Prostate gland (tissue), 2 donors: ENCODE results near the gene PROM1. TPM values are rescaled to one million over a fixed set of nuclear protein-coding genes. Genes with fewer than 3 reads are reported as not detected.

ENCODE experiments used
- DNase-seq: peaks from one replicate; pipeline ENCODE4 v3.0.0-alpha.2; 2019; ENCODE audit warnings: low spot score
- H3K27ac ChIP-seq, 2 donors: fragments of 200-600 bp; sonication (generic); 2 replicates each; pipeline ENCODE4 v1.5.1; 2017 to 2019
- H3K27me3 ChIP-seq: fragments of 200-600 bp; sonication (generic); replicated peaks from 2 replicates; pipeline ENCODE4 v1.5.1; 2019; ENCODE audit not compliant: insufficient read depth
- H3K36me3 ChIP-seq, 2 donors: fragments of 200-600 bp; sonication (generic); 1 replicate in 1 of 2; 2 replicates in 1 of 2; pipeline versions ENCODE4 v1.5.1 to v1.8.1; 2017 to 2019
- H3K4me1 ChIP-seq: fragments of 200-600 bp; sonication (generic); replicated peaks from 2 replicates; pipeline ENCODE4 v1.5.1; 2019
- H3K4me3 ChIP-seq, 2 donors: fragments of 200-600 bp; sonication (generic); 2 replicates each; pipeline ENCODE4 v1.5.1; 2017 to 2019
- H3K9me3 ChIP-seq: fragments of 200-600 bp; sonication (generic); 2 replicates; pipeline ENCODE4 v1.5.1; 2017
- CTCF ChIP-seq, 4 experiments: fragments of 200-600 bp in 2 of 4; fragments of 450-650 bp in 2 of 4; sonication (generic) in 2 of 4; IDR thresholded peaks; 1 replicate in 3 of 4; 2 replicates in 1 of 4; pipeline ENCODE4 v1.5.1; 2016 to 2019; ENCODE audit warnings: antibody characterized with exemption in 4 of 4, mild to moderate bottlenecking in 2 of 4, moderate library complexity in 2 of 4
- POLR2A ChIP-seq: fragments of 450-650 bp; IDR thresholded peaks from one replicate; pipeline ENCODE4 v1.6.1; 2016; ENCODE audit warnings: antibody characterized with exemption, mild to moderate bottlenecking
- POLR2AphosphoS5 ChIP-seq: sonication (generic); formaldehyde crosslinking; IDR thresholded peaks from one replicate; pipeline ENCODE4 v1.6.1; 2017; ENCODE audit warnings: antibody characterized with exemption
- WGBS: methylation state at CpG from one replicate; pipeline ENCODE4 v1.1.5; 2018; 5-methylcytosine and 5-hydroxymethylcytosine counted together
- intact Hi-C: fragments of 100-400 bp; cut with DNase I; formaldehyde crosslinking; loops from one replicate; pipeline ENCODE4 v1.14.2; 2022
- total RNA-seq, 2 donors: library from RNA; depleted of rRNA; stranded (reverse); fragments of >200 nt; gene quantifications; one replicate each; pipeline ENCODE4 v1.1.0, GENCODE V29; 2016

The PROM1 gene
- total RNA-seq, 2 donors from 2014 or later, result 5.7 to 9.7 TPM

DNA sequence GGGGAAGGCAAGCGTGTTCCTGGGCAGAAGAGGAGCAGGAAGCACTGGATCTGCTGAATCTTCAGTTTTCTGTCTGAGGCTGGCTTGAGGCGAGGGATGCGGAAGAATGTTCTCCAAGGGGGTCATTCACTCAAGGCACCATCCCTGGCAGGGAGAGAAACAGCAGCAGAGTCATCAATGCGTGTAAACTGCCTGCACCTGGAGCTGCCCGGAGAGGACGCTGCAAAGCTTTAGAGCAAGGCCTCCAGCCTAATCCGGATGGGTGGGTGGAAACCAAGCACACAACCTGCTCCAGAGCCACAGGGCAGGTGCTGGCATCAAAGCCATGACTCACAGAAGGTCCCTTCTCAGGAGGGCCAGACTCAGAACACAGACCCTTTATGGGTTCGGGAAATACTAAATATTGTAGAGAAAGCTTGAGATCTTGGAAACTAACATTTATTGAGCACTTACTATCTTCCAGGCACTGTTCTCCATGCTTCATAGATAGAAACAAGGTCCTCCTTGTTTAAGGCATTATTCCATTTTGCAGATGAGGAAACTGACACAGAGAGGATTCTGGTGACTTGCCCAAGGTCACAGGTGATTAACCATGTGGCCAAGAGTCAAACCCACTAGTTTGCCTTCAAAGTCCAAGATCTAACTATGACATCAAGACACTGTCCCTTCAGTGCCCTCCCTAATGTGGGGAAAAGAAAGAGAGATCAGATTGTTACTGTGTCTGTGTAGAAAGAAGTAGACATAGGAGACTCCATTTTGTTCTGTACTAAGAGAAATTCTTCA is 7.7 kb downstream of the PROM1 start:
- Histone ChIP-seq H3K36me3 (no peaks in the 10 kb centered on the region), H3K27me3 (no peaks in the 10 kb centered on the region), H3K9me3 (no peaks in the 10 kb centered on the region), H3K4me1 (no peaks in the 10 kb centered on the region), H3K27ac (no peak overlapping the region), H3K4me3 (no peak overlapping the region)
- no peak for DNase-seq
- intact Hi-C loops, result no loop called here
- 85% methylated on average over 8 of the region's 8 CpGs for WGBS
- no peak for TF ChIP-seq POLR2AphosphoS5
- TF ChIP-seq CTCF (IDR thresholded peaks at IDR 0.05), result no peak
- no peak for TF ChIP-seq POLR2A

DNA sequence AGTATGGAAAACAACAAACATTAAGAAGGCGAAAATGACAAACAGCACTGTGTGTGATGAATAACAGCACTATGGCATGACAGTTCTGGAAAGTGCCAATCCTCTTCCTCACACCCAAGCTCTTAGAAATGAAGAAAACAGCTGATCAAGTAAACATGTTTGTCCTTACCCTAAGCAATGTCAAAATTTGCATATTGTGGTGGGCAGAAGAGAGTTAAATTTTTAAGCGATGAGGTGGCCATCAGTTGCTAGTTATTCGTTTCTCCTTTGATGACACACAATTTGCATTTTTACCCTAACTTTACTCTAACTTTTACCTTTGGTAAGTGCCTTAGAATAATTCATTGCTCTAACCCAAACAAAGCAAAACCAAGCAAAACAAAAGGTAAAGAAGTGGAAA is 8.8 kb downstream of the PROM1 start:
- Histone ChIP-seq H3K4me1 (no peaks in the 10 kb centered on the region), H3K36me3 (no peaks in the 10 kb centered on the region), H3K27ac (no peak overlapping the region), H3K9me3 (no peaks in the 10 kb centered on the region), H3K27me3 (no peaks in the 10 kb centered on the region), H3K4me3 (no peak overlapping the region)
- DNase-seq, result no peak
- 74% methylated on average over 3 of the region's 3 CpGs for WGBS
- intact Hi-C loops, result no loop called here
- TF ChIP-seq CTCF (IDR thresholded peaks at IDR 0.05) (no peak), POLR2A (no peak), POLR2AphosphoS5 (no peak)

DNA sequence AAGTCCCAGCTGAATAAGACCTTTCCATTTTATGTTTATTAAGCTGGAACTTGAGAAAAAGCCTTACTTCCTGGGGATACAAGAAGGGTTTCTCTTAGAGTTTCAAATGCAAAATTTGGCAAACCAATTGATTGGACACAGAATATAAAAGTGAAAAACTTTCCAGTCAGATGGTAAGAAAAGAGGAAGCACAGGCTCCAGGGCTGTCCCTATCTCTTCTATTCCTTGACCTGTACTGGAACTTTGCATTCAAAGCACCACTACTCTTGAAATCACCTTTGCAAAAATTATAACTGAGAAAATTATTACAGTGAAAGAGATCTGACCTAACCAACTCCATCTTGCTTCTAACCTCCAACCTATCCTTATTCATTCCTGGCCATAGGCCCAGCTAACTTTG is 11.7 kb downstream of the PROM1 start:
- DNase-seq, result no peak
- Histone ChIP-seq H3K4me3 (no peak overlapping the region), H3K36me3 (no peaks in the 10 kb centered on the region), H3K27me3 (no peaks in the 10 kb centered on the region), H3K4me1 (no peaks in the 10 kb centered on the region), H3K27ac (no peak overlapping the region), H3K9me3 (no peaks in the 10 kb centered on the region)
- intact Hi-C loops, result no loop called here
- TF ChIP-seq CTCF (IDR thresholded peaks at IDR 0.05) (no peak), POLR2A (no peak), POLR2AphosphoS5 (no peak)

GRCh38 chr4:16070203-16070602 is 13.6 kb downstream of the PROM1 start:
- TF ChIP-seq POLR2AphosphoS5, result no peak
- no peak for TF ChIP-seq CTCF (IDR thresholded peaks at IDR 0.05)
- TF ChIP-seq POLR2A, result no peak
- Histone ChIP-seq H3K27me3 (no peaks in the 10 kb centered on the region), H3K36me3 (no peaks in the 10 kb centered on the region), H3K27ac (no peak overlapping the region), H3K4me3 (no peak overlapping the region), H3K9me3 (no peaks in the 10 kb centered on the region), H3K4me1 (no peaks in the 10 kb centered on the region)
- intact Hi-C loops, result no loop called here
- DNase-seq, result no peak
- 96% methylated on average over 3 of the region's 3 CpGs for WGBS

DNA sequence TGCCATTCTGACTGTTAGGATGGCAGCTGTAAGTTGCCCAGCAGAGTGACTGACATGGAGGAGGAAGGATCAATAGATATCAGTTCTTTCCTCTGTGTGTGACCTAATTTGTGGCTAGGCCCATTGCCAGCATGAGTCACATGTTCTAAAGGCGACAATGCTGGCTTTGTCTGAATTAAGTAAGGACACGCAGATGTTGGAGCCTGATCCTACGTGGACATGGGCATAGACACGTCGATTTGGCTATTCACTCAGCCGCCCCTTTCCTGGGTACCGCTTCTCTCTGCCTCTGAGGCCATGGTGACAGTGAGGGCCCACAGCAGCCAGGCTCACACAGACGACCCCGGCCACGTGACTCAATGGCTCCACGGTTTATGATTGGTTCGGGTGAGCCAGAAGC is 16.3 kb downstream of the PROM1 start:
- H3K36me3 ChIP-seq, result no peaks in the 10 kb centered on the region
- no peak for TF ChIP-seq POLR2A
- no peak for TF ChIP-seq CTCF (IDR thresholded peaks at IDR 0.05)
- no peak for TF ChIP-seq POLR2AphosphoS5
- no peak overlapping the region for H3K4me3 ChIP-seq
- H3K4me1 ChIP-seq, result no peaks in the 10 kb centered on the region
- H3K27ac ChIP-seq, result no peak overlapping the region
- no peaks in the 10 kb centered on the region for H3K9me3 ChIP-seq
- no peak for DNase-seq
- intact Hi-C loops, result no loop called here
- 61% methylated on average over 12 of the region's 12 CpGs for WGBS
- no peaks in the 10 kb centered on the region for H3K27me3 ChIP-seq
